Neural cell (in vitro differentiated cells): ENCODE results near the gene KRT14. TPM values are rescaled to one million over a fixed set of nuclear protein-coding genes. Genes with fewer than 3 reads are reported as not detected.
"Not testable (repeated sequence)": the region's sequence is repeated elsewhere in the genome, so short reads cannot be mapped to it uniquely, and the experiment has no call there.

Experiments
- H2AFZ ChIP-seq: fragments of 200-600, 300-800 bp; sonication (generic), shearing (Covaris generic); 2 replicates; pipeline ENCODE4 v1.6.0; 2014; ENCODE audit warnings: low read depth, mild to moderate bottlenecking, antibody characterized with exemption, low read length, moderate library complexity
- H3F3A ChIP-seq: fragments of 200-600 bp; shearing (Covaris generic); 2 replicates; pipeline ENCODE4 v1.6.1; 2016; ENCODE audit warnings: mild to moderate bottlenecking, moderate library complexity, mixed read lengths, antibody characterized with exemption, low read length; ENCODE audit not compliant: insufficient read depth, poor library complexity, severe bottlenecking
- H3K27ac ChIP-seq: fragments of 200-600, 300-800 bp; sonication (generic), shearing (Covaris generic); 2 replicates; pipeline ENCODE4 v1.5.1; 2014; ENCODE audit warnings: mild to moderate bottlenecking, low read length, moderate library complexity
- H3K27me3 ChIP-seq: fragments of 300-800, 200-600 bp; sonication (generic), shearing (Covaris generic); 2 replicates; pipeline ENCODE4 v1.6.0; 2014; ENCODE audit warnings: mild to moderate bottlenecking, low read depth, low read length, moderate library complexity; ENCODE audit not compliant: insufficient read depth
- H3K36me3 ChIP-seq: fragments of 300-800, 200-600 bp; sonication (generic), shearing (Covaris generic); 2 replicates; pipeline ENCODE4 v1.5.1; 2014; ENCODE audit warnings: mild to moderate bottlenecking, antibody characterized with exemption, low read length, moderate library complexity; ENCODE audit not compliant: insufficient read depth
- H3K4me2 ChIP-seq: fragments of 300-800, 200-600 bp; sonication (generic), shearing (Covaris generic); 2 replicates; pipeline ENCODE4 v1.6.0; 2014; ENCODE audit warnings: mild to moderate bottlenecking, low read length
- H3K4me3 ChIP-seq: fragments of 300-800, 200-600 bp; sonication (generic), shearing (Covaris generic); 2 replicates; pipeline ENCODE4 v1.5.1; 2014; ENCODE audit warnings: mild to moderate bottlenecking, low read length, moderate library complexity
- H3K79me2 ChIP-seq: fragments of 200-600 bp; shearing (Covaris generic); replicated peaks from 2 replicates; pipeline ENCODE4 v1.6.0; 2014; ENCODE audit warnings: mild to moderate bottlenecking, low read length, moderate library complexity; ENCODE audit not compliant: insufficient read depth
- H3K9ac ChIP-seq: fragments of 300-800, 200-600 bp; sonication (generic), shearing (Covaris generic); 2 replicates; pipeline ENCODE4 v1.6.1; 2016; ENCODE audit warnings: mild to moderate bottlenecking, low read length, mixed read lengths
- H3K9me2 ChIP-seq: fragments of 200-600 bp; shearing (Covaris generic); 2 replicates; pipeline ENCODE4 v1.6.1; 2016; ENCODE audit warnings: mild to moderate bottlenecking, low read length, mixed read lengths; ENCODE audit not compliant: insufficient read depth
- H3K9me3 ChIP-seq: fragments of 200-600, 300-800 bp; sonication (generic), shearing (Covaris generic); 2 replicates; pipeline ENCODE4 v1.6.1; 2016; ENCODE audit warnings: mild to moderate bottlenecking, mixed run types, low read length, moderate library complexity, mixed read lengths
- H4K20me1 ChIP-seq: fragments of 200-600 bp; shearing (Covaris generic); 2 replicates; pipeline ENCODE4 v1.6.1; 2016; ENCODE audit warnings: mild to moderate bottlenecking, mixed run types; ENCODE audit not compliant: insufficient read depth
- CTCF ChIP-seq: fragments of 450-650 bp; IDR thresholded peaks from 2 replicates; pipeline ENCODE4 v1.5.1; 2014; ENCODE audit warnings: antibody characterized with exemption, mild to moderate bottlenecking, moderate library complexity; ENCODE audit not compliant: poor library complexity, severe bottlenecking
- EP300 ChIP-seq: fragments of 450-650 bp; conservative IDR thresholded peaks from 2 replicates; pipeline ENCODE4 v1.6.1; 2014; ENCODE audit warnings: antibody characterized with exemption, mild to moderate bottlenecking, moderate library complexity; ENCODE audit not compliant: poor library complexity, severe bottlenecking
- EZH2 ChIP-seq: fragments of 200-600, 300-800 bp; shearing (Covaris generic), sonication (generic); IDR thresholded peaks from 2 replicates; pipeline ENCODE4 v1.6.1; 2014; ENCODE audit warnings: antibody characterized with exemption, low read length, borderline replicate concordance, mild to moderate bottlenecking; ENCODE audit not compliant: insufficient read depth, poor library complexity, severe bottlenecking
- MXI1 ChIP-seq: fragments of 450-650 bp; conservative IDR thresholded peaks from 2 replicates; pipeline ENCODE4 v1.6.1; 2014; ENCODE audit warnings: antibody characterized with exemption, mild to moderate bottlenecking; ENCODE audit not compliant: poor library complexity, severe bottlenecking
- POLR2AphosphoS5 ChIP-seq: IDR thresholded peaks from 2 replicates; pipeline ENCODE4 v1.6.1; 2012
- RAD21 ChIP-seq: fragments of 450-650 bp; conservative IDR thresholded peaks from 2 replicates; pipeline ENCODE4 v1.6.1; 2014; ENCODE audit warnings: antibody characterized with exemption, mild to moderate bottlenecking, moderate library complexity
- REST ChIP-seq: IDR thresholded peaks from 2 replicates; pipeline ENCODE4 v1.6.1; 2012; ENCODE audit warnings: borderline replicate concordance
- SMC3 ChIP-seq: fragments of 450-650 bp; conservative IDR thresholded peaks from 2 replicates; pipeline ENCODE4 v1.6.1; 2014; ENCODE audit warnings: antibody characterized with exemption, mild to moderate bottlenecking, moderate library complexity; ENCODE audit not compliant: poor library complexity
- TAF1 ChIP-seq: IDR thresholded peaks from 2 replicates; pipeline ENCODE4 v1.6.1; 2012; ENCODE audit warnings: low read depth
- polyA plus RNA-seq: library from polyadenylated mRNA; depleted of rRNA; stranded (reverse); fragments of >200 nt; gene quantifications from 2 replicates; pipeline ENCODE4 v1.2.3, GENCODE V29; 2014

The KRT14 gene
- polyA plus RNA-seq, 1 donor from 2014 or later = not detected

GRCh38 chr17:41617698-41618097, 31.0 kb upstream of the KRT14 start:
- no peaks in the 10 kb centered on the region for H3K9me2 ChIP-seq

GRCh38 chr17:41617136-41617535, 30.4 kb upstream of the KRT14 start:
- H3K79me2 ChIP-seq = no peaks in the 10 kb centered on the region
- H3K4me3 ChIP-seq = no peak overlapping the region
- no peak overlapping the region for H3K9ac ChIP-seq
- no peaks in the 10 kb centered on the region for H3K27me3 ChIP-seq
- H3K27ac ChIP-seq = no peak overlapping the region
- H3K9me3 ChIP-seq = no peaks in the 10 kb centered on the region
- H3K4me2 ChIP-seq = no peak overlapping the region
- no peak overlapping the region for H2AFZ ChIP-seq
- TF ChIP-seq REST (no peak), EP300 (no peak), POLR2AphosphoS5 (no peak), EZH2 (no peak), MXI1 (no peak)
- no peaks in the 10 kb centered on the region for H3F3A ChIP-seq
- H3K36me3 ChIP-seq = no peaks in the 10 kb centered on the region
- H3K9me2 ChIP-seq = no peaks in the 10 kb centered on the region
- no peaks in the 10 kb centered on the region for H4K20me1 ChIP-seq

More at GRCh38 chr17:41617698-41618097, 31.0 kb upstream of the KRT14 start:
- H3K79me2 ChIP-seq = no peaks in the 10 kb centered on the region
- H3F3A ChIP-seq = no peaks in the 10 kb centered on the region
- H3K4me3 ChIP-seq = no peak overlapping the region
- no peaks in the 10 kb centered on the region for H3K36me3 ChIP-seq
- H3K9ac ChIP-seq = no peak overlapping the region
- TF ChIP-seq SMC3 (no peak), EP300 (no peak), MXI1 (no peak), RAD21 (no peak), TAF1 (no peak), CTCF (no peak), POLR2AphosphoS5 (no peak), REST (no peak)
- no peak overlapping the region for H3K4me2 ChIP-seq
- no peaks in the 10 kb centered on the region for H3K27me3 ChIP-seq
- H3K9me3 ChIP-seq = no peaks in the 10 kb centered on the region
- no peak overlapping the region for H3K27ac ChIP-seq
- H4K20me1 ChIP-seq = no peaks in the 10 kb centered on the region
- no peak overlapping the region for H2AFZ ChIP-seq

GRCh38 chr17:41616486-41616885, 29.8 kb upstream of the KRT14 start:
- not testable (repeated sequence) for H3K9me3 ChIP-seq

More at GRCh38 chr17:41616486-41616885, 29.8 kb upstream of the KRT14 start:
- not testable (repeated sequence) for H3K4me2 ChIP-seq, H3K79me2 ChIP-seq, H3K27me3 ChIP-seq, H3K36me3 ChIP-seq, H3K4me3 ChIP-seq, H3K9me2 ChIP-seq, H3K27ac ChIP-seq, H4K20me1 ChIP-seq, H3F3A ChIP-seq, H2AFZ ChIP-seq, H3K9ac ChIP-seq
